Progenitor cell of endocrine pancreas (in vitro differentiated cells): ENCODE results near the gene MPIG6B. TPM values are rescaled to one million over a fixed set of nuclear protein-coding genes. Genes with fewer than 3 reads are reported as not detected.

ENCODE experiments used
- DNase-seq: peaks from one replicate; pipeline ENCODE4 v3.0.0; 2021; ENCODE audit warnings: low spot score; ENCODE audit not compliant: unreplicated experiment
- H3K27ac Mint-ChIP-seq: 2 replicates; pipeline ENCODE4 v1.8.0; 2021; ENCODE audit warnings: mild to moderate bottlenecking, moderate library complexity, mixed read lengths
- H3K27me3 Mint-ChIP-seq: 2 replicates; pipeline ENCODE4 v1.8.0; 2021; ENCODE audit warnings: mixed read lengths
- H3K36me3 Mint-ChIP-seq: 2 replicates; pipeline ENCODE4 v1.8.0; 2022; ENCODE audit warnings: mixed read lengths; ENCODE audit not compliant: insufficient read depth
- H3K4me1 Mint-ChIP-seq: 2 replicates; pipeline ENCODE4 v1.8.0; 2021; ENCODE audit warnings: low read depth, mixed read lengths
- H3K4me3 Mint-ChIP-seq: 2 replicates; pipeline ENCODE4 v1.8.0; 2021; ENCODE audit warnings: low read depth, mild to moderate bottlenecking, moderate library complexity, mixed read lengths
- H3K9me3 Mint-ChIP-seq: 2 replicates; pipeline ENCODE4 v1.8.0; 2021; ENCODE audit warnings: low read depth, mixed read lengths
- CTCF ChIP-seq: fragments of 200-600 bp; sonication (generic); IDR thresholded peaks from one replicate; pipeline ENCODE4 v1.5.0; 2021; ENCODE audit warnings: antibody characterized with exemption, mild to moderate bottlenecking; ENCODE audit not compliant: unreplicated experiment
- total RNA-seq: library from RNA; stranded (reverse); gene quantifications from 2 replicates; pipeline ENCODE4 v1.2.1, GENCODE V29; 2021

MPIG6B gene
- total RNA-seq, 1 donor from 2014 or later = not detected

GRCh38 chr6:31689249-31690110, 33.7 kb upstream of the MPIG6B start:
- Mint-ChIP-seq H3K27me3 (no peaks in the 10 kb centered on the region), H3K9me3 (no peaks in the 10 kb centered on the region), H3K27ac (peak overlapping the region; percentile 96), H3K4me1 (peaks cover 11% of the 10 kb centered on the region), H3K36me3 (peaks cover 28% of the 10 kb centered on the region), H3K4me3 (no peak overlapping the region)
- DNase-seq = no peak
- TF ChIP-seq CTCF = peak; percentile 44

DNA sequence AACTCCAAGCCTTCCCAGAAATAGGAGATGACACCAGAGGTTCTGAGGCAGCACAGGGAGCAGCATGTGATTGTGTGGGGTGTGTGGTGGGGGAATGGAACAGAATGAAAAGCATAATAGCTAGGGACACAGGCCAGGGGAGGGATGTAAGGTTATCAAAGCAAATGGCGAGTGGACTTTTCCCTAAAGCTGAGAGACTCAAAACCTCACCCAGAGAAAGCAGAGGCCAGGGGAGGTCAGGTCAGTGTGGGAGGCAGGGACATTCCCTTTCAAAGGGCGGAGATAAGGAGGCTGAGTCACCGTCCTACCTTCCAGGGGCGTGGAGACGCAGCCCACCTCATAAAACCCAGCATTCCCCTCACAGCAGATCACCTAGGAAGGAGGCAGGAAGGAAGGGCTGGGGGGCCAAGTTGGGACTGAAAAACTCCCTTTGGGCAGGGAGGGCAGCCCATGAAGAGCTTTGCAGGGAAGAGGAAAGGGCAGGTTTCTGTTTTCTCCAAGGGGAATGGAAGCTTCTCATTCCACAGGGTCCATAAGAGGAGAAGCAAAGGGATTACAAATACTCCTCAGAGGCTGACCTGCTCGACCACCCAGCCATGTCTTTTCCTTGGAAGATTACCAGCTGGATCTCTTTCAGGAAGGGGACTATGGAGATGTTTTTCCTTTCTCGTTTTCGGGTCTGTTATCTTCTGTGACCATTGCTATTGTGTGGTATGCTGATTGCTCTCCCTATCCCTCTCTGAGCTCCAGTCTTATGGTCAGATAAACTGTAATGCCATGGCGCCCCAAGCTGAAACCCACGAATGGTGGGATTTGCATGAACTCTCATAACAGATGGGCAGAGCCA, 32.7 kb upstream of the MPIG6B start:
- Mint-ChIP-seq H3K4me1 (peaks cover 11% of the 10 kb centered on the region), H3K9me3 (no peaks in the 10 kb centered on the region), H3K27ac (peak overlapping the region; percentile 96), H3K4me3 (no peak overlapping the region), H3K27me3 (no peaks in the 10 kb centered on the region), H3K36me3 (peaks cover 27% of the 10 kb centered on the region)
- no peak for TF ChIP-seq CTCF
- no peak for DNase-seq

- H3K4me1 Mint-ChIP-seq = peaks cover 11% of the 10 kb centered on the region
- DNase-seq = no peak
- no peak overlapping the region for H3K4me3 Mint-ChIP-seq
- H3K27me3 Mint-ChIP-seq = no peaks in the 10 kb centered on the region
- no peaks in the 10 kb centered on the region for H3K9me3 Mint-ChIP-seq
- TF ChIP-seq CTCF = no peak
- H3K36me3 Mint-ChIP-seq = peaks cover 25% of the 10 kb centered on the region
- H3K27ac Mint-ChIP-seq = peak overlapping the region; percentile 96
Measured at GRCh38 chr6:31691078-31691463, 32.1 kb upstream of the MPIG6B start.

DNA sequence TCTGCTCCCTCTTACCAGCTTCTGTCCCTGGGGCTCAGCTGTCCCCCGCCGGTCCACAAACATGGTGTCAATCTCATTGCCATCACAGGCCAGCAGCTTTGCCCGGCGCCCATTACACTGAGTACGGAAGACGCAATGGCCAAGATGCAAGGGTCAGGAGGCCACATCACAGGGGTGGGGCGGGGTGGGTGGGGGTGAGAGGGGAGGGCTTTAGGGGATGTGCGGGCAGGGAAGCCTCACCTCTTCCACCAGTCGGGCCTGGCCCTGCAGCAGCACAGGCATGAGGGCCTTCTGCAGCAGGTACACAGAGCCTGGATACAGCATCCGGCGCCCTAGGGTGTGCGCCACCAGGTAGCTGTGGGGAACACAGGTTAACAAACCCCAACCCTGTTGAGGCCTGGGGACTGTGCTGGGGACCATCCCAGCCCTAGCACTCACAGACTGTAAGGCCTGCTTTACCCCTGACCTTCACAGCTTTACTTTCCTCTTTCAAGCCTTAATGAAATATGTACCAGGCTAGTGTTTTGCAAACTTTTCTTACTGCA, 31.5 kb upstream of the MPIG6B start:
- no peak overlapping the region for H3K4me3 Mint-ChIP-seq
- TF ChIP-seq CTCF = no peak
- peak overlapping the region; percentile 67 for H3K27ac Mint-ChIP-seq

GRCh38 chr6:31692353-31692752, 30.8 kb upstream of the MPIG6B start:
- no peak for TF ChIP-seq CTCF
- no peaks in the 10 kb centered on the region for H3K9me3 Mint-ChIP-seq
- H3K27ac Mint-ChIP-seq = no peak overlapping the region
- no peak for DNase-seq
- H3K36me3 Mint-ChIP-seq = peaks cover 24% of the 10 kb centered on the region
- no peaks in the 10 kb centered on the region for H3K27me3 Mint-ChIP-seq
- peaks cover 12% of the 10 kb centered on the region for H3K4me1 Mint-ChIP-seq
- H3K4me3 Mint-ChIP-seq = no peak overlapping the region

More for the DNA sequence above, 31.5 kb upstream of the MPIG6B start:
- Mint-ChIP-seq H3K27me3 (no peaks in the 10 kb centered on the region), H3K9me3 (no peaks in the 10 kb centered on the region), H3K4me1 (peaks cover 11% of the 10 kb centered on the region), H3K36me3 (peaks cover 22% of the 10 kb centered on the region)
- DNase-seq = no peak
